SK-N-SH (cell line): Measurements from ENCODE around the gene RASSF8.

Experiments
- EP300 ChIP-seq, 2 experiments: IDR thresholded peaks; 2 replicates each; pipeline versions ENCODE4 v1.4.0 to v1.6.1; 2012; ENCODE audit warnings: borderline replicate concordance in 1 of 2, low read depth in 1 of 2, low read length in 1 of 2
- EZH2phosphoT487 ChIP-seq: fragments of 200-600 bp; sonication (generic); IDR thresholded peaks from 2 replicates; pipeline ENCODE4 v1.6.1; 2017; ENCODE audit warnings: low read depth, mixed run types, mild to moderate bottlenecking, antibody characterized with exemption, moderate library complexity, borderline replicate concordance
- FOXM1 ChIP-seq: IDR thresholded peaks from 2 replicates; pipeline ENCODE4 v1.4.0; 2012; ENCODE audit warnings: low read depth, mild to moderate bottlenecking
- GABPA ChIP-seq: IDR thresholded peaks from 2 replicates; pipeline ENCODE4 v1.4.0; 2012; ENCODE audit warnings: low read depth, mild to moderate bottlenecking
- MAX ChIP-seq: IDR thresholded peaks from 2 replicates; pipeline ENCODE4 v1.4.0; 2012; ENCODE audit warnings: low read depth
- REST ChIP-seq: IDR thresholded peaks from 2 replicates; pipeline ENCODE4 v1.6.1; 2012; ENCODE audit warnings: mild to moderate bottlenecking, low read depth, low read length, moderate library complexity
- SIN3A ChIP-seq: IDR thresholded peaks from 2 replicates; pipeline ENCODE4 v1.6.1; 2012; ENCODE audit warnings: low read depth, mild to moderate bottlenecking, low read length, moderate library complexity, borderline replicate concordance
- TAF1 ChIP-seq: IDR thresholded peaks from 2 replicates; pipeline ENCODE4 v1.6.1; 2012; ENCODE audit warnings: low read depth, mild to moderate bottlenecking, low read length, moderate library complexity, borderline replicate concordance
- YY1 ChIP-seq: IDR thresholded peaks from 2 replicates; pipeline ENCODE4 v1.4.0; 2012; ENCODE audit warnings: low read depth, mild to moderate bottlenecking
- TF ChIP-seq, protein P1 (sequence below): IDR thresholded peaks from 2 replicates; pipeline ENCODE4 v1.4.0; 2012; ENCODE audit warnings: low read depth, borderline replicate concordance
- TF ChIP-seq, protein P2 (sequence below): fragments of 200-600 bp; sonication (generic); IDR thresholded peaks from 2 replicates; pipeline ENCODE4 v1.6.1; 2017; ENCODE audit warnings: antibody characterized with exemption, mild to moderate bottlenecking, moderate library complexity
- TF ChIP-seq, protein P3 (sequence below): IDR thresholded peaks from 2 replicates; pipeline ENCODE4; 2012

DNA sequence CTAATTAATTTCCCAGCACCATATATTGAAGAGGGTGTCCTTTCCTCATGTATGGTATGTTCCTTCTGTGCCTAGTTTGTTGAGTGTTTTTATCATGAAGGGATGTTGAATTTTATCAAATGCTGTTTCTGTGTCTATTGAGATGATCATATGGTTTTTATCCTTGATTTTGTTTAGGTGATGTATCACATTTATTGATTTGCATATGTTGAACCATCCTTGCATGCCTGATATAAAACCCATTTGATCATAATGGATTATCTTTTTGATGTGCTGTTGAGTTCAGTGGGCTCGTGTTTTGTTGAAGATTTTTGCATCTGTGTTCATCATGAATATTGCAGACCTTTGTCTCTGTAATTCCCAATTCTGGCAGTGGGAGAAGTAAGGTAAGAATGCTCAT, 44.6 kb downstream of the RASSF8 start:
- TF ChIP-seq, protein P1, sequence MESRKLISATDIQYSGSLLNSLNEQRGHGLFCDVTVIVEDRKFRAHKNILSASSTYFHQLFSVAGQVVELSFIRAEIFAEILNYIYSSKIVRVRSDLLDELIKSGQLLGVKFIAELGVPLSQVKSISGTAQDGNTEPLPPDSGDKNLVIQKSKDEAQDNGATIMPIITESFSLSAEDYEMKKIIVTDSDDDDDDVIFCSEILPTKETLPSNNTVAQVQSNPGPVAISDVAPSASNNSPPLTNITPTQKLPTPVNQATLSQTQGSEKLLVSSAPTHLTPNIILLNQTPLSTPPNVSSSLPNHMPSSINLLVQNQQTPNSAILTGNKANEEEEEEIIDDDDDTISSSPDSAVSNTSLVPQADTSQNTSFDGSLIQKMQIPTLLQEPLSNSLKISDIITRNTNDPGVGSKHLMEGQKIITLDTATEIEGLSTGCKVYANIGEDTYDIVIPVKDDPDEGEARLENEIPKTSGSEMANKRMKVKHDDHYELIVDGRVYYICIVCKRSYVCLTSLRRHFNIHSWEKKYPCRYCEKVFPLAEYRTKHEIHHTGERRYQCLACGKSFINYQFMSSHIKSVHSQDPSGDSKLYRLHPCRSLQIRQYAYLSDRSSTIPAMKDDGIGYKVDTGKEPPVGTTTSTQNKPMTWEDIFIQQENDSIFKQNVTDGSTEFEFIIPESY, result no peak
- no peak for TF ChIP-seq FOXM1
- no peak for TF ChIP-seq TAF1
- TF ChIP-seq, protein P2, sequence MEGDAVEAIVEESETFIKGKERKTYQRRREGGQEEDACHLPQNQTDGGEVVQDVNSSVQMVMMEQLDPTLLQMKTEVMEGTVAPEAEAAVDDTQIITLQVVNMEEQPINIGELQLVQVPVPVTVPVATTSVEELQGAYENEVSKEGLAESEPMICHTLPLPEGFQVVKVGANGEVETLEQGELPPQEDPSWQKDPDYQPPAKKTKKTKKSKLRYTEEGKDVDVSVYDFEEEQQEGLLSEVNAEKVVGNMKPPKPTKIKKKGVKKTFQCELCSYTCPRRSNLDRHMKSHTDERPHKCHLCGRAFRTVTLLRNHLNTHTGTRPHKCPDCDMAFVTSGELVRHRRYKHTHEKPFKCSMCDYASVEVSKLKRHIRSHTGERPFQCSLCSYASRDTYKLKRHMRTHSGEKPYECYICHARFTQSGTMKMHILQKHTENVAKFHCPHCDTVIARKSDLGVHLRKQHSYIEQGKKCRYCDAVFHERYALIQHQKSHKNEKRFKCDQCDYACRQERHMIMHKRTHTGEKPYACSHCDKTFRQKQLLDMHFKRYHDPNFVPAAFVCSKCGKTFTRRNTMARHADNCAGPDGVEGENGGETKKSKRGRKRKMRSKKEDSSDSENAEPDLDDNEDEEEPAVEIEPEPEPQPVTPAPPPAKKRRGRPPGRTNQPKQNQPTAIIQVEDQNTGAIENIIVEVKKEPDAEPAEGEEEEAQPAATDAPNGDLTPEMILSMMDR, result no peak
- TF ChIP-seq GABPA, result no peak
- TF ChIP-seq REST, result no peak
- TF ChIP-seq YY1, result no peak
- TF ChIP-seq MAX, result no peak
- no peak for TF ChIP-seq EP300 (IDR thresholded peaks at IDR 0.05; ENCODE audit: borderline replicate concordance in 1 of 2, low read depth in 1 of 2, low read length in 1 of 2)
- TF ChIP-seq, protein P3, sequence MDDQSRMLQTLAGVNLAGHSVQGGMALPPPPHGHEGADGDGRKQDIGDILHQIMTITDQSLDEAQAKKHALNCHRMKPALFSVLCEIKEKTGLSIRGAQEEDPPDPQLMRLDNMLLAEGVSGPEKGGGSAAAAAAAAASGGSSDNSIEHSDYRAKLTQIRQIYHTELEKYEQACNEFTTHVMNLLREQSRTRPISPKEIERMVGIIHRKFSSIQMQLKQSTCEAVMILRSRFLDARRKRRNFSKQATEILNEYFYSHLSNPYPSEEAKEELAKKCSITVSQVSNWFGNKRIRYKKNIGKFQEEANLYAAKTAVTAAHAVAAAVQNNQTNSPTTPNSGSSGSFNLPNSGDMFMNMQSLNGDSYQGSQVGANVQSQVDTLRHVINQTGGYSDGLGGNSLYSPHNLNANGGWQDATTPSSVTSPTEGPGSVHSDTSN, result no peak
- TF ChIP-seq SIN3A, result no peak
- no peak for TF ChIP-seq EZH2phosphoT487
